Lung (tissue), 12 donors: Measurements from ENCODE around the gene ETV3. TPM values are rescaled to one million over a fixed set of nuclear protein-coding genes. Genes with fewer than 3 reads are reported as not detected.
A peak's percentile ranks its signal among the peaks of the same experiment; 100 is the strongest.

Experiments
- ATAC-seq: fragments of 200-7000 bp; cut with Tn5 transposase; one replicate; pipeline ENCODE4 v1.9.1; 2020; ENCODE audit warnings: moderate number of reproducible peaks; ENCODE audit not compliant: insufficient read depth, low FRiP score
- DNase-seq, 3 donors: peaks; one replicate each; pipeline ENCODE4 v3.0.0-alpha.2; 2013 to 2017
- H3K27ac ChIP-seq, 2 donors: one replicate each; pipeline ENCODE4 v1.5.1; 2013; ENCODE audit warnings: mild to moderate bottlenecking in 2 of 2, moderate library complexity in 2 of 2, control low read depth in 1 of 2, inconsistent platforms in 1 of 2, low read depth in 1 of 2, low read length in 1 of 2
- H3K27me3 ChIP-seq, 3 donors: one replicate each; pipeline ENCODE4 v1.5.1; 2013; ENCODE audit warnings: low read length in 2 of 3; ENCODE audit not compliant: control insufficient read depth in 3 of 3, insufficient read depth in 3 of 3
- H3K36me3 ChIP-seq, 4 donors: one replicate each; pipeline ENCODE4 v1.5.1; 2013; ENCODE audit warnings: low read length in 4 of 4, mild to moderate bottlenecking in 1 of 4, moderate library complexity in 1 of 4; ENCODE audit not compliant: control insufficient read depth in 4 of 4, insufficient read depth in 4 of 4
- H3K4me1 ChIP-seq, 5 donors: one replicate each; pipeline ENCODE4 v1.5.1; 2013; ENCODE audit warnings: low read length in 5 of 5, mild to moderate bottlenecking in 2 of 5, moderate library complexity in 1 of 5; ENCODE audit not compliant: control insufficient read depth in 5 of 5, insufficient read depth in 5 of 5
- H3K4me3 ChIP-seq: one replicate; pipeline ENCODE4 v1.5.1; 2013; ENCODE audit warnings: mild to moderate bottlenecking, control low read depth, moderate library complexity
- H3K9ac ChIP-seq, 2 donors: one replicate each; pipeline ENCODE4 v1.5.1; 2013; ENCODE audit warnings: low read length in 2 of 2, control low read depth in 1 of 2; ENCODE audit not compliant: insufficient read depth in 1 of 2
- H3K9me3 ChIP-seq, 4 donors: one replicate each; pipeline ENCODE4 v1.5.1; 2013; ENCODE audit warnings: low read length in 3 of 4, mild to moderate bottlenecking in 1 of 4, moderate library complexity in 1 of 4; ENCODE audit not compliant: control insufficient read depth in 4 of 4, insufficient read depth in 3 of 4
- CTCF ChIP-seq: IDR thresholded peaks from 2 replicates; pipeline ENCODE4 v1.5.1; 2012; ENCODE audit warnings: mild to moderate bottlenecking; ENCODE audit errors: control extremely low read depth, extremely low read depth
- WGBS, 2 donors: extraction: QIAGEN DNeasy Blood & Tissue Kit; methylation state at CpG; one replicate each; pipeline ENCODE4 v1.1.7; 2013; 5-methylcytosine and 5-hydroxymethylcytosine counted together
- polyA plus RNA-seq, 2 donors: library from polyadenylated mRNA; stranded (reverse); fragments of 200-250 nt; gene quantifications; one replicate each; pipeline ENCODE4 v1.2.1, GENCODE V29; 2013
- total RNA-seq, 2 donors: library from RNA; depleted of rRNA in 1 of 2; stranded (reverse); fragments of >200 nt in 1 of 2; gene quantifications; one replicate each; pipeline ENCODE4 v1.2.1, GENCODE V29; 2014 to 2021
- donor health status: control.
- donor health status: control.
- donor health status: Bipolar disorder and iron deficiency.
- donor health status: healthy.
- donor health status: DM: yes; HTN: yes; CAD: no.

Gene ETV3
- total and polyA plus RNA-seq, 4 donors, result 7.9 to 31.5 (median 19.3) TPM

- whole genome bisulfite sequencing, 2 donors, result 52 to 79% methylated on average over 4 of the region's 4 CpGs
Measured at GRCh38 chr1:157095091-157095490, 43.1 kb downstream of the ETV3 start.

GRCh38 chr1:157092831-157093230 is 45.4 kb downstream of the ETV3 start:
- Histone ChIP-seq H3K4me1 (peaks cover 0 to 15% (median 0%) of the 10 kb centered on the region in 5 donors), H3K27ac (no peak overlapping the region), H3K9ac (no peak overlapping the region), H3K27me3 (no peaks in the 10 kb centered on the region), H3K9me3 (no peaks in the 10 kb centered on the region), H3K36me3 (no peaks in the 10 kb centered on the region), H3K4me3 (no peak overlapping the region)
- TF ChIP-seq CTCF, result no peak
- DNase-seq (peak; percentile 80 to 83 (median 82)), ATAC-seq (no peak)
- 52 to 72% methylated on average over 8 of the region's 8 CpGs for WGBS, 2 donors

More at GRCh38 chr1:157095091-157095490, 43.1 kb downstream of the ETV3 start:
- DNase-seq (no peak), ATAC-seq (no peak)
- Histone ChIP-seq H3K36me3 (no peaks in the 10 kb centered on the region), H3K4me3 (no peak overlapping the region), H3K9ac (no peak overlapping the region), H3K4me1 (peaks cover 0 to 15% (median 0%) of the 10 kb centered on the region in 5 donors), H3K27ac (no peak overlapping the region), H3K9me3 (no peaks in the 10 kb centered on the region), H3K27me3 (no peaks in the 10 kb centered on the region)
- TF ChIP-seq CTCF, result no peak

- ATAC-seq (no peak), DNase-seq (no peak)
- H3K27me3 ChIP-seq, result no peaks in the 10 kb centered on the region
- no peak for TF ChIP-seq CTCF
- H3K9me3 ChIP-seq, result no peaks in the 10 kb centered on the region
- H3K4me3 ChIP-seq, result no peak overlapping the region
- H3K4me1 ChIP-seq, result peaks cover 0 to 15% (median 0%) of the 10 kb centered on the region in 5 donors
- no peak overlapping the region for H3K9ac ChIP-seq
- no peaks in the 10 kb centered on the region for H3K36me3 ChIP-seq
- no peak overlapping the region for H3K27ac ChIP-seq
- WGBS, 2 donors, result 69 to 72% methylated on average over 4 of the region's 4 CpGs
Measured at GRCh38 chr1:157091668-157092273, 46.4 kb downstream of the ETV3 start.

GRCh38 chr1:157091186-157091585 is 47.0 kb downstream of the ETV3 start:
- 92 to 94% methylated on average over 4 of the region's 4 CpGs for WGBS, 2 donors
- Histone ChIP-seq H3K27me3 (no peaks in the 10 kb centered on the region), H3K9ac (no peak overlapping the region), H3K4me3 (no peak overlapping the region), H3K36me3 (no peaks in the 10 kb centered on the region), H3K27ac (no peak overlapping the region), H3K9me3 (no peaks in the 10 kb centered on the region), H3K4me1 (peaks cover 0 to 15% (median 0%) of the 10 kb centered on the region in 5 donors)
- TF ChIP-seq CTCF, result no peak
- DNase-seq (no peak), ATAC-seq (no peak)
